GM23338 (cell line): ENCODE data around the gene AP3B2.

Experiments used
- CREB1 ChIP-seq: fragments of 250-450 bp; sonication (Bioruptor Pico); IDR thresholded peaks from 2 replicates; pipeline ENCODE4 v1.5.0; 2020; ENCODE audit warnings: low read depth, mild to moderate bottlenecking, moderate library complexity
- EZH2phosphoT487 ChIP-seq: fragments of 200-600 bp; sonication (generic); IDR thresholded peaks from one replicate; pipeline ENCODE4 v1.8.1; 2018; ENCODE audit warnings: antibody characterized with exemption; ENCODE audit not compliant: unreplicated experiment
- JUNB ChIP-seq: IDR thresholded peaks from one replicate; pipeline ENCODE4 v1.6.1; 2016; ENCODE audit warnings: antibody characterized with exemption; ENCODE audit not compliant: unreplicated experiment
- POLR2AphosphoS5 ChIP-seq: IDR thresholded peaks from 2 replicates; pipeline ENCODE4 v1.6.1; 2016; ENCODE audit warnings: antibody characterized with exemption, low read depth
- TF ChIP-seq, protein P1 (sequence below), 2 experiments: fragments of 200-600 bp in 1 of 2; sonication (generic) in 1 of 2; conservative IDR thresholded peaks; 2 replicates each; pipeline versions ENCODE4 v1.5.1 to v1.6.1; 2016 to 2017; ENCODE audit warnings: antibody characterized with exemption in 2 of 2, low read depth in 2 of 2, mild to moderate bottlenecking in 2 of 2, moderate library complexity in 1 of 2

GRCh38 chr15:82681371-82681770 lies 28.3 kb downstream of the AP3B2 start:
- TF ChIP-seq, protein P1, sequence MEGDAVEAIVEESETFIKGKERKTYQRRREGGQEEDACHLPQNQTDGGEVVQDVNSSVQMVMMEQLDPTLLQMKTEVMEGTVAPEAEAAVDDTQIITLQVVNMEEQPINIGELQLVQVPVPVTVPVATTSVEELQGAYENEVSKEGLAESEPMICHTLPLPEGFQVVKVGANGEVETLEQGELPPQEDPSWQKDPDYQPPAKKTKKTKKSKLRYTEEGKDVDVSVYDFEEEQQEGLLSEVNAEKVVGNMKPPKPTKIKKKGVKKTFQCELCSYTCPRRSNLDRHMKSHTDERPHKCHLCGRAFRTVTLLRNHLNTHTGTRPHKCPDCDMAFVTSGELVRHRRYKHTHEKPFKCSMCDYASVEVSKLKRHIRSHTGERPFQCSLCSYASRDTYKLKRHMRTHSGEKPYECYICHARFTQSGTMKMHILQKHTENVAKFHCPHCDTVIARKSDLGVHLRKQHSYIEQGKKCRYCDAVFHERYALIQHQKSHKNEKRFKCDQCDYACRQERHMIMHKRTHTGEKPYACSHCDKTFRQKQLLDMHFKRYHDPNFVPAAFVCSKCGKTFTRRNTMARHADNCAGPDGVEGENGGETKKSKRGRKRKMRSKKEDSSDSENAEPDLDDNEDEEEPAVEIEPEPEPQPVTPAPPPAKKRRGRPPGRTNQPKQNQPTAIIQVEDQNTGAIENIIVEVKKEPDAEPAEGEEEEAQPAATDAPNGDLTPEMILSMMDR (conservative IDR thresholded peaks at IDR 0.05; ENCODE audit: low read depth in 2 of 2), result no peak
- TF ChIP-seq JUNB (no peak), CREB1 (no peak), POLR2AphosphoS5 (no peak), EZH2phosphoT487 (no peak)
